Endometrium (tissue), 2 donors: ENCODE measurements around the gene PDXDC1.
"Not testable (repeated sequence)": the region's sequence is repeated elsewhere in the genome, so short reads cannot be mapped to it uniquely, and the experiment has no call there.

Experiments
- FAIRE-seq: peaks from 2 replicates; lab custom pipeline; 2012; peaks lifted over from hg19 to GRCh38; lab: Jason Lieb, UNC
- donor health status: control.
- donor health status: control.

Gene PDXDC1

GRCh38 chr16:15035163-15035729 lies 60.4 kb downstream of the PDXDC1 start:
- no peak for FAIRE-seq

- FAIRE-seq, result no peak
Measured at GRCh38 chr16:15037003-15037402, 62.2 kb downstream of the PDXDC1 start.

DNA sequence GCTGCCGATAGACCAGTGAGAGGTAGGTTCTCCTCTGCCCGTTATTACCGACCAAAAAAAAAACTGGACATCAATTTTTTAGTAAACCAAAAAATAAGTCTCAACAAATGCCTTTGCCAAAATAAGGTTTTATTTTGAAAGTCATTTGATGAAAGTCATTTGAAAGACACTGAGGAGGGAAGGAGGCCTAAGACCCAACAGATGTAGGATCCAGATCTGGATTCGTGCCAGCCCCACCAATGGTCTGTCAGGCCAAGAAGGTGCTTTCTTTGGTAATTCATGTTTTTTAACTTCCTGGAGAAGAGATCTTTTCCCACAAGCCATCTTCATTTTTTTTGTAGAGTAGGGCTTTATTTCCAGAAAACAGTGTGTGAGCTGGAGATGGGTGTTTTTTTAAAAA lies 62.9 kb downstream of the PDXDC1 start:
- no peak for FAIRE-seq

DNA sequence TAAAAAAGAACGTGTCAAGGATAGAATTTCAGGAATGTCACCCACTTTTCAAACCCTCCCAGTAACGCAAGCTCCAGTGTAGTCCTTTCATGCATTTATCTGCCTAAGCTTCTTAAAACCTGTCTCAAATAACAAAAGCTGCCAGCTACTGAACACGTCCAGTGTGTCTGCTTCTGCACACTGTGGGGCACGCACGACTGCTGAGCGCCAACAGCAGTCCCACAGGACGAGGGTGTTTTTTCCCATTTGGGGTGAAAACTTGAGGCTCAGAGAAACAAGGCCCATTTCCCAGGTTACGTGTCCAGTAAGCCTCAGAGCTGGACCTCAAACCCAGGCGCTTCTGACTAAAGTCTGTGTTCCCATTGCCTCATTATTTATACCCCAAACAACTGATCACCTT lies 63.9 kb downstream of the PDXDC1 start:
- FAIRE-seq, result no peak

DNA sequence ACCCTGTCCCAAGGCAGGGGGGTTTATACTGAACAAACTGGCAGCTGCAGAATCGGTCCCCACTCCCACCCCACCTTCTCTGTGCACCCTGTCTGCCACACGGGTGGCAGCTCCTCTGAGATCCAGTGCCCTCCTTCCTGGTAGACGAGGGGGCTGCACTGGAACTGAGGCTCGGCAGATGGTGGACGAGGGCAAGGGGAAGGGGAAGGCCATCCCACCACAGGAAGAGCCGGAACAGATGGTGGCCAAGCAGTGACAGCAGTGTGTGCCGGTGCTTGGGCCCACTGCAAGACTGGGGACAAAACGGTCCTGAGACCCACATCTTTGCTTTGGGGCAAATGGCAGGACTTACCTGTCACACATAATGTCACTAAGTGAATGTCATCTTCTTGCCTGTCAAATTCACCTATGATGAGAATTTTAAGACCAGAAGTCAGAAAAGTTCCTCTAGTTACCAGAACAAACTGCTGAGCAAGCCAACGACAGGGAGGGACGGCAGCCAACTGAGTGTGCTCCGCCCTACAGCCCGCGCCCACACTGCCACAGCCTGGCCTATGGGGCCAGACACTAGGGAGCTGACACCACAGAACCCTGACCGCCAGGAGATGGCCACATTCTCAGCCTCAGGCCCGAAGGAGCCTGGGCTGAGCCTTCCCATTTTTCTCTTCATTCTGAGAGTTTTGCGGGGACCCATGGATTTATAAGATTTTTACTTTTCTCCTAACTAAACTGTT lies 66.6 kb downstream of the PDXDC1 start:
- no peak for FAIRE-seq

- FAIRE-seq, result no peak
Measured at GRCh38 chr16:15043344-15043743, 68.5 kb downstream of the PDXDC1 start.

DNA sequence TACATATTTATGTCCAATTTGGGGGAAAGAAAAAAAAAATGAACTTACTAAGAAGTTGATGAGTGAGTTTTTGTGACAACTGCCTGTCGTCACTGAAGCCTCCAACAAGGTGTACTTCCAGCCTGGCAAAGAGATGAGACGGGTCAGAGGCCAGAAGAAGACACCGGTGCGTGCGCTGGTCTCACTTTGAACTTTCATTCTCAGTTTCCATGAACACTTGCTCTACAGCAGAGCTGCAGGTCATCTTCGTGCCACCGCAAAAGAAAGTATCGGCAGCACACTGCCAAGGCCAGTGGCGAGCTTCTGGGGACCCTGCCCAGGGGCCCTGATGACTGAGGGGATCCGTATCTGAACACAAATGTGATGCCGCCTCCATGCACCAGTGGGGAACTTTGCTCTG lies 69.5 kb downstream of the PDXDC1 start:
- no peak for FAIRE-seq

DNA sequence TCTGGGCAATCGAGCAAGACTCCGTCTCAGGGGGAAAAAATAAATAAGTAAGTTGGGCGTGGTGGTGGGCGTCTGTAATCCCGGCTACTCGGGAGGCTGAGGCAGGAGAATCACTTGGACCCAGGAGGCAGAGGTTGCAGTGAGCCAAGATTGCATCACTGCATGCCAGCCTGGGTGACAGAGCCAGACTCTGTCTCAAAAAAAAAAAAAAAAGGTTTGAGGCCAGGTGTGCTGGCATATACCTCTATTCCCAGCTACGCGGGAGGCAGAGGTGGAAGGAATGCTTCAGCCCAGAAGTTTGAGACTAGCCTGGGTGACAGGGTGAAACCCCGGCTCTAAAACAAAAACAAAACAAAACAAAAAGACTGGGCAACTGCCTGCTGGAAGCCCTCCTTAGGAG lies 70.4 kb downstream of the PDXDC1 start:
- not testable (repeated sequence) for FAIRE-seq

- FAIRE-seq, result no peak
Measured at GRCh38 chr16:15046692-15047376, 72.0 kb downstream of the PDXDC1 start.

GRCh38 chr16:15049581-15050180 lies 74.9 kb downstream of the PDXDC1 start:
- no peak for FAIRE-seq

GRCh38 chr16:15050440-15050839 lies 75.6 kb downstream of the PDXDC1 start:
- FAIRE-seq, result not testable (repeated sequence)

GRCh38 chr16:15051387-15051951 lies 76.6 kb downstream of the PDXDC1 start:
- no peak for FAIRE-seq

GRCh38 chr16:15052747-15053476 lies 78.1 kb downstream of the PDXDC1 start:
- FAIRE-seq, result no peak

DNA sequence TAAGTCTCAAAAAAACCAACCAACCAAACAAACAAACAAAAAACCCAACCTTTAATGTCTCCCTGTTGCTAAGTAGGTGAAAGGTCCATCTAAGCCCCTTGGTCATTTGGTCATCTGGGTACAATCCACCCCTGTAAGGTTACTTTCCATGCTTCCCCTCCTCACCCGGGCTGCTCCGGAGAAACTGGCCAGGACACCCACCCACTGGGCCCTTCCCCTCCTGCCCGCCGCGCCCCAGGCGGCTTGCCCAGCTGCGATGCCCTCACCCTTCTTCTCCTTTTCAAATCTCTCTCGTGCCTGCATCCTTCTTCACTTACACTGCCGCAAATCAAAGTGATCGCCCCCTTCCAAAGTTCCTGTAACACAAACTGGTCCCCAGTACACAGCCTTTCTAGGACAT lies 79.1 kb downstream of the PDXDC1 start:
- FAIRE-seq, result no peak

GRCh38 chr16:15054357-15055140 lies 79.7 kb downstream of the PDXDC1 start:
- FAIRE-seq, result no peak

DNA sequence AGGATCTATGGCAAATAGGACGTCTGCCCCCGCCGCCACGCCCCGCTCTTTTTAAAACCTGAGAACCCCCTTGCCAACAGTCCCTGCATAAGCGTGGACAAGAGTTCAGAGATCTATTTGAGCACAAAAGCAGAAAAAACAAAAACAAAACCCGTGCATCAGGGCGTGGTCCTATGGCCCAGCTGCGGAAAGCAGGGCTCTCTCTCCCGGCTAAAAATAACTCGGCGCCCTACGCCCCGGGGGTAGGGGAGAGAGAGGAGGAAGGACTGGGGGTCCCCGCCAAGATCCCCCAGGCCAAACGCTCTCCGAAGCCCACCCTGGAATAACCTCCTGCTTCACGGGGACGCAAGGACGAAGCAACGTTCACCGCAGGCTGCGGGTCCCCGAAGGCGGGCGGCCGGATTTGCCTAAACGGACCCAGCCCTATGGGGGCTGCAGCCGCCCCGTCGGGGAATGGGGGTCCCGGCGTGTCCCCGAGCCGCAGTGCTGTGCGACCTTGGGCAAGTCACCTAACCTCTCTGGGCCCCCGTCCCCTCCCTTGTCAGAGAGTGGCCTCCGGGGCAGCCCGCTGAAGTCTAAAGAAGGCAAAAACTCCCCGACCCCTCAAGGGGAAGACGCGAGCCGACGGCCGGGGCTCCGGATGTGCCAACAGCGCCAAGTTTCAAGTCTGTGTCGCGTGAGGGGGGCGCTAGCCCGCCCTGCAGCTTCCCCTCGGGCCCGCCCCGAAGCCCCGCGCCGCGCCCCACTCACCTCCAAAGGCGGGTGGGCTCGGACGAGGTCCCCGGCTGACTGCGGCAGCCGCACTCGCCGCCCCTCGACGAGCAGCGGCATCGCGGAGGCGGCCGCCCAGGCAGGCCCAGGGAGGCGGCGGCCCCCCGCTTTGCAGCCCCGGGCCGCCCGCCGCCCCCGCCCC lies 80.6 kb downstream of the PDXDC1 start:
- FAIRE-seq, result no peak

DNA sequence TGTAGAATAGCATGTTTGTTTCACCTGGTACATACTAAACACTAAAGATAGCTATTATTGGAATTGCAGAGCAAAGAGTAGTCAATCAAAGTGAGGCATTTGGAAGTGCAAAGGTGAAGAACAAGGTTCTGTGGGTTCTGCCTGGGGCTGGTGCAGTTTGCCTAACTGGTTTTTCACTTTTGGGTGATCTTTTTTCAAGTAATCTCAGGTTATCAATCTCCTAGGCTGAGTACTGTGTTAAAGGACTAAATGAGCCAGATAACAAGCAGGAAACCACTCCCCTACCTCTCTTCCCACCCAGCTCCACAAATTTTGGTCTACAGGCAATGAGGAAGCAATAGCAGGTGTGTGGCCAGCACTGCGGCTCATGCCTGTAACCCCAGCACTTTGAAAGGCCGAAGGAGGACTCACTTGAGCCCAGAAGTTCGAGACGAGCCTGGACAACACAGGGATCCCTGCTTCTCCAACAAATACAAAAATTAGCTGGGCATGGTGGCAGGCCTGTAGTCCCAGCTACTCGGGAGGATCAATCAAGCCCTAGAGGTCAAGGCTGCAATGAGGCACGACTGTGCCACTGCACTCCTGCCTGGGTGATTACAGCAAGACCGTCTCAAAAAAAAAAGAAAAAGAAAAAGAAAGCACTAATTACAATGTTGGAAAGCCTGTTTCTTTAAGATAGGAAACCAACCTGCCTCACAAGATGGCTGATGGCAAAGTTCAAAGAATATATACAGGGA lies 83.0 kb downstream of the PDXDC1 start:
- FAIRE-seq, result no peak

DNA sequence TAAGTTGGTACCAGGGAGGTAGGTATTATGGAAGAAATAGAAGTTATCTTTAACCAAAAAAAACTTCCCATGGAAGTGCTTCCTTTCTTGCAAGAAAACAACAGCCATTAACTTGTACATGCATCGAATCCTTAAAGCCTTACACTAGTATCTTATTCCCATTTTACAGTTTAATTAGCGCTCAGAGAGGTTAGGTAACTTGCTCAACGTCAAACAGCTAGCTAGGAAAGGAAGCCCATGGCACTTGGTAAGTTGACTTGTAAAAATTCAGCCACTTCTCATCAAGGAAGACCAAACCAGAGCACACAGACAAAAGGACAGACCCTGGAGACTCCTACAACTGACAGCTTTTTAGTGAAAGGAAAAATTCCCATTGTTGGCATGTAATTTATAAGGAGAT lies 84.5 kb downstream of the PDXDC1 start:
- no peak for FAIRE-seq

- FAIRE-seq, result not testable (repeated sequence)
Measured at GRCh38 chr16:15062085-15062810, 87.4 kb downstream of the PDXDC1 start.
